DMS153 (cell line): ENCODE data around the gene MEST.
"Not testable (repeated sequence)": the region's sequence is repeated elsewhere in the genome, so short reads cannot be mapped to it uniquely, and the experiment has no call there.

Experiments
- DNase-seq: peaks from one replicate; lab custom pipeline; 2025; lab: John Stamatoyannopoulos, UW

MEST gene

DNA sequence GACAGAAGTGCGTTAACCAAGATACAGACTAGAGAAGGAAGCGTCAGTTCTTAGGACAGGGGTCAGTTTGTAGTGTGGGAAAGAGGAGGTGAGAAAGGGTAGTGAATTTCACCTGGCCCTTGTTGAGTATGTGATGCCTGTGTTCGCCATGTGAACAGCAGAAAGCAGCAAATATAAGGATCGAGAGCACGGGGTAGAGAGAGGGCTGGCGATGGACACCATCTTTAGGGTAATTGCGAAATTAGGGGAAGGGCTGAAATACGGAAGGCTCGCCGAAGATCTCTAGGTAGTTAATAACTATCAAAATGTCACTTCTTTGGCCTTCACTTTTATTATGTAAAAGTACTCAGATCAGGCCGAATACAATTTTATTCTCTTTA is 6.2 kb upstream of the MEST start:
- DNase-seq: no peak

DNA sequence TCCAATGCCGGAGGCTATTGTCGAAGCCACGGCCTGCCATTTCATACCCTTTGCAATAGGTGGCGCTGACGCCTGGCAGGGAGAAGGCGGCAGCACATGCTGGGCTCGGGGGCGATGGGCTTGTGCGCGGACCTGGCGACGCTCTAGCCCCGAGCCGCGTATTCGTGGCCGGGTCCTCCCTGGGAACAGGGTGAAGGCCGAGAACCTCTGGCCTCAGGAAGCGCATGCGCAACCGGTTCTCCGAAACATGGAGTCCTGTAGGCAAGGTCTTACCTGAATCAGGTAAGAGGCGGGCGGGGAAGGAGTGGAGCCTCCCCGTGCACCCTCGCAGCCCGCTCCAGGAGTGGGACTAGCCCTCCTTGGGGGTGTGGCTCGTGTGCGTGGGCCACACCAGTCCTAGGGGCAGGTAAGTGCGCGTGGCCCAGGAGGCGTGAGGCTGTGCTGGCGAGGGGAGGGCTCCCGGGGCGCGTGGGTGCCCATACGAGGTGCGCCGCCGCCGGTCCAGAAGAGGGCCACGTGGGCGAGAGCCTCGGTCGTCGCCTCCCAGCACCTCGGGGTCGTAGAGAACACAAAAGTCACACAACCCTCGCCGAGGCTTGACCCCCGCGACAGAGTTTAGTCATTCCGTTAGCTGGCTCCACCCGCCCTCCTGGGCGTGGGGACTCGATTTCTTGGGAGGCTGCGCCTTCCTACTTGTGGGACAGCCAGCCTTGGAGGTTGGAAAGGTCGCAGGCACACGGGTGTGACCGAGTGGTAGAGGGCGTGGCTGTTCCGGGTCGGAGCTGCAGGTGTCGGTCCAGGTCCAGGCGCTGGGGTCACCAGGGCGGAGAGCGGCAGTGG is 5.6 kb upstream of the MEST start:
- peak; percentile 86 for DNase-seq

DNA sequence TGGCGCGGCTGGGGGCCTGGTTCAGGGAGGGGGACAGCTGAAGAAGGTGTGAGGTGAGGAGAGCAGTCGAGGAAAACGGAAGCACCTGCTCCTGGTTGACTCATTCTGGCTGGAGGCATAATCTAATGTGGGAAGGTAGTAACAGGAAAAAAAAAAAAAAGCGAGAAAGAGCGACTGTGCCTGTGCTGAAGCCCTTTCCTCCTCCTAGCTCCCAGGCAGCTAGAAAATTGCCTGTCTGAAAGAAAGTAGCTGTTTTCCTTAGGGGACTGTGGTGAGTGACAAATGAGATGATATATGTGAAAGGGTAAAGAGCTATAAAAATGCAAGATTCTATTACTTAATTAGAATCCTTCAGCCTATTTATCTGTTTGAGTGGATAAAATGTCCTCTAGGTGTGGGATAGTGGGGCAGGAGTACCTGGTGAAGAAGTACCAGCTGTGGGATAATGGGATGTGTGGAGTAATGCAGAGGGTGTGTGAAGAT is 4.9 kb upstream of the MEST start:
- no peak for DNase-seq

- DNase-seq: no peak
These were observed 3.3 kb upstream of the MEST start for GRCh38 chr7:130488392-130489139.

GRCh38 chr7:130489140-130489983 is 2.5 kb upstream of the MEST start:
- no peak for DNase-seq

DNA sequence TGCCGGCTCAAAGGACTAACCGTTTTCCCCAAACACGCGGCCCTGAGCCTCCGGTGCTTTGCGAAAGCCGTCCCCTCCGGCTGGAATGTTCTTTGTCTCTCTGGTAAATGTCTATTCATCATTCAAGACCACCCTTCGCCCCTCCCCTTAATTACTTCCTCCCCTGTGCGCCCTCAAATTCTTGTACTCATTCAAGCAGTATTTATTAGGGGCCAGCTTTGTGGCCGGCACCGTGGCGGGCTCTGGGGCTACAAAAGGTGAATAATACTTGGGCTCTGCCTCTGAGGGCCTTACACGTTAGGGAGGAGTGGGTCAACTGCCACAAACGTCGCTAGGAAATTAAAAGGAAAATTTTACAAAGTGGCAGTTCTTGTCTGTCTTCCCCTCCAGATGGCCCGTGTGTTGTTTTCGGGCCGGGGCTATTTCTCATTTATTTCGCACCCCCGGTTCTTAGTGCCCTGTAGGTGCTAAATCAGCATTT is 1.5 kb upstream of the MEST start:
- DNase-seq: no peak

DNA sequence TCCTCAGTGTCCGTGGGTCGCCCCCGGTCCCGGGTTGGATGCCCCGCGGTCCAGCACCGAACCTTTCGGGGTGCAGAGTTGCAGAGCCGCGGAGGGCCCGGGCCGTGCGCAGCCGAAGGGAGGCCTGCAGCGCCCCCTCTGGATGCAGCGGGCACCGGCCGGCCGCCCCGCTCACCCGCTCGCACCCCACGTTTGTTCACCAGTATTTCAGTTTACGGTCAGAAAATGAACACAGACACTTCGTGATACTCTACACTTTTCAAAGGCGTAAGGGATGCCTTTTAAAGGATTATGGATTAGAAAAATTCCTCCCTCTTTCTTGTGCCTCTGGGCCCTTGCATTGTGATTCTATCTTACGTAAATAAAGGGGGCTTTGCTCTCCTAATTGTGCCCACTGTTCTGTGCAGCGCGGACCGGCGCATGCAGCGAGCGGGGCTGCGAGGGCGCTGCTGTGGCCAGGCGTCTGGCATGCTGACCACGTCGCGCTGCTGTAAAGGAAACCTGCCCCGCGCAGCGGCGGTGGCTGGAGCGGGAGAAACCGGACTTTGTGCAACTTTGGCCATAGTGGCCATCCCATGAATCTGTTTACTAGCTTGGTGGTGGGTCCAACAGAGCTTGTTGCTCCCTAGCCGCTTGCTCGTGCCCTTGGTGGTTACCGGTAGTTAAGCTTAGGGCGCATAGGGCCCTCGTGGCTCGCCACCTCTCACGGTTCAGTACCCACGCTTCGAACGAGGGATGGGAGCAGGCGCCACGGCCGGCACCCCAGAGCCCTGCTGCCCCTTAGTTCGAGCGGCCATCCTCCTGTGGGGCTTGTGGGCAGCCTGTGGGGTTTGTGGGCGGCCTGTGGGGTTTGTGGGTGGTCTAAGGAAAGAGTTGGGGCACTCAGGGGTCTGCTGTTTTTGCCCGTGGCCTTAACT is 739 bp upstream of the MEST start:
- DNase-seq: peak; percentile 23

GRCh38 chr7:130492523-130493274 is 814 bp downstream of the MEST start:
- DNase-seq: no peak

GRCh38 chr7:130493275-130493873 is 1.5 kb downstream of the MEST start:
- DNase-seq: no peak

GRCh38 chr7:130494431-130494858 is 2.6 kb downstream of the MEST start:
- no peak for DNase-seq

DNA sequence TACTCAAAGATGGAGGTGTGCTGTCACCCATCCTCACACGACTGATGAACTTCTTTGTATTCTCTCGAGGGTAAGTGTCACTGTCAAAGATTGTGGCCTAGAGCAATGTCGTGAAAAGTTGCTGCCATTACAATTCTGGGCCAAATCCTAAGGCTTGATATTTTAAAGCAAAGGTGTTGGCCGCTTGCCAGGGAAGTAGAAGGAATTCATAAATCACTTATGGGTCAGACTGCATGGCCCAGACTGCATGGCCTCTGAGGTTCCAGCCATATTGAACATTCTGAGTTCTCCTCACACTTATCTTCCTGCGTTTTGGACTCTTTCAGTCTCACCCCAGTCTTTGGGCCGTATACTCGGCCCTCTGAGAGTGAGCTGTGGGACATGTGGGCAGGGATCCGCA is 8.6 kb downstream of the MEST start:
- no peak for DNase-seq

DNA sequence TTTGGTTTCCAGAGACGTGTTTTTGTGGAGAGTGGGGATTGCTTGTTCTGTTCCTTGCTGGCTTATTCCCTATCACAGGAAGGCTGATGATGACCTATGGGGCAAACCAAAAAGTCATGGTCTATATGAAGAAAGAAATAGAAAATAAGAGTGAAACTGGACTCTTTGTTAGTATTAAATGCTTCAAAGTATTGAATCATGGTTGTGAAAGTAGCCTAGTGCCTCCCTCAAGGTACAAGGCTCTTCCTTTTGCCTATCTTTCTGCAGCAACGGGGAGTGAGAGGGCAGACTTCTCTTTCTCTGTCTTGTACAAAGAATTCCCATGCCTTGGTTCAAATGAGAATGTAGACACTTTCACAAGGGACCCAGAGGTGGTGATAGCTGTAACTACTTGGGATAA is 9.0 kb downstream of the MEST start:
- DNase-seq: no peak

GRCh38 chr7:130505753-130506152 is 13.9 kb downstream of the MEST start:
- no peak for DNase-seq

DNA sequence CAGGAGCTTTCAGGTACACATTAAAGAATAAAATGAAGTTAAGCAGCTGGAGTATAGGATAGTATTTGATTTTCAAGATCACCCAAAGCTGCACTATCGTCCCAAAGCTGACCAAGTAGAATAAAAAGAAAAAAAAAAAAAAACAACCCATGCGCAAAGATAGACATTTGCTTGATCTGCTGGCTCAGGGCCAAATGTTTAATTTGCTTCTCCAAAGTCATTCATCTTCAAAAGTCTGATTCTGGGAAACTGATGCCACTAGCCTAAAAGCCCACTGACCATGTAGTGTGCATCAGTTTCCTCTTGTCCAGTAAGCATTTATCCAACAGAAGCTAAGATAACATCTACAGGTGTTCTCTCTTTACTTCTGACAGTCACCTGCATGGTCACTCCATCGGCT is 14.5 kb downstream of the MEST start:
- DNase-seq: no peak

DNA sequence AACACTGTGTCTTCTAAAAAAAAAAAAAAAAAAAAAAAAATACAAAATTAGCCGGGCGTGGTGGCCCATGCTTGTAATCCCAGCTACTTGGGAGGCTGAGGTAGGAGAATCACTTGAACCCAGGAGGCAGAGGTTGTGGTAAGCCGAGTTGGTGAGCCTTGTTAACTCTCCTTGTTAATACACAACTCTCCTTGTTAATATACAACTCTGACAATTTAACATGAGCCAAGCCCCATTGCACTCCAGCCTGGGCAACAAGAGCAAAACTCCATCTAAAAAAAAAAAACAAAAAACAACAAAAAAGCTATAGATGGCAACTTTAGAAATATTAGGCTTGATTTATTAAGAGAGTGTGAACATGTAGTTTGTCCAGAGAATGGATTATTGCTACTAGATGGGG is 20.2 kb downstream of the MEST start:
- DNase-seq: not testable (repeated sequence)

DNA sequence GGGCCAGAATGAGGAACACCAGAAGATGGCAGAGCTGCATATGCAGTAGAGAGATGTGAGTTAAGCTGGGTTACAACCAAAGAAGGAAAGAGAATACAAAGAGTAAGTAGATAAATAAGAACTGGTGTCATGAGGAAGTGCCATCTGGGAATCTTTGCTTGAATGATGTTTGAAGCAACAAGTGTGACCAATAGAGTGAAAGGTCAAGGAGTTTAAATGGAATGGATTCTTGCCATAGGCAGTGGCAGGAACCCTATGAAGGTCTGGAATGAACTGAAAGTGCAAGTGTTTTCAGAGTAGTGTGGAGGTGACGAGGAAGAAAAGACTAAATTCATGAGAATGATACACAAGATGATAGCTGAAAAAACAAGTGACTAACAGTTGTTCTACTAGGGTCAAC is 21.6 kb downstream of the MEST start:
- no peak for DNase-seq

DNA sequence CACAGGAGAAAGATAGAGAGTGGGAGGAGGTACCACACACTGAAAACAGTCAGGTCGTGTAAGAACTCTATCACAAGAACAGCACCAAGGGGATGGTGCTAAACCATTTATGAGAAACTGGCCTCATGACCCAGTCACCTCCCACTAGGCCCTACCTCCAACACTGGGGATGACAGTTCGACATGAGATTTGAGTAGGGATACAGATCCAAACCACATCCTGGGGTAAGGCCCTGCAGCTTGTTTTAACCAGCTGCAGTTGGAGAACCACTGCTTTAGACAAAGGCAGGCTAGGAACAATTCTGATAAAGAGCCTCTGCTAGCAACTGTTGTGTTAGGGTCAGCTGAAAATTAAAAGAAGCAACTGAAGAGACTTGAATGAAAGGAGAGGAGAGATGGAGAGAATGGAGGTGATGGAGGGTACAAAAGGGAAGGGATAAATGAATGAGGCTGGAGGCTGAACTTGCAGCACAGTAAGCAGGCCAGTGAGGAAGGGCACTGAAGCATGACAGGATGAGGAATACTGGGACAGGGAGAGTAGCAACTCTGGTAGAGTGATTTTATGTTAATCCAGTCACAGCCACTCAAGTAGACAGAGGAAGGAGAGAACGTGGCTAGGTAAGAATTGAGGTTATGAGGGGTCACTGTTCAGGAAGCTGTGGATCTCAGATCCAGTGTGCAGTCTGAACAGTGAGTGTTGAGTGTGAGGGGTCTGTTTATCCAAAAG is 23.6 kb downstream of the MEST start:
- DNase-seq: no peak

DNA sequence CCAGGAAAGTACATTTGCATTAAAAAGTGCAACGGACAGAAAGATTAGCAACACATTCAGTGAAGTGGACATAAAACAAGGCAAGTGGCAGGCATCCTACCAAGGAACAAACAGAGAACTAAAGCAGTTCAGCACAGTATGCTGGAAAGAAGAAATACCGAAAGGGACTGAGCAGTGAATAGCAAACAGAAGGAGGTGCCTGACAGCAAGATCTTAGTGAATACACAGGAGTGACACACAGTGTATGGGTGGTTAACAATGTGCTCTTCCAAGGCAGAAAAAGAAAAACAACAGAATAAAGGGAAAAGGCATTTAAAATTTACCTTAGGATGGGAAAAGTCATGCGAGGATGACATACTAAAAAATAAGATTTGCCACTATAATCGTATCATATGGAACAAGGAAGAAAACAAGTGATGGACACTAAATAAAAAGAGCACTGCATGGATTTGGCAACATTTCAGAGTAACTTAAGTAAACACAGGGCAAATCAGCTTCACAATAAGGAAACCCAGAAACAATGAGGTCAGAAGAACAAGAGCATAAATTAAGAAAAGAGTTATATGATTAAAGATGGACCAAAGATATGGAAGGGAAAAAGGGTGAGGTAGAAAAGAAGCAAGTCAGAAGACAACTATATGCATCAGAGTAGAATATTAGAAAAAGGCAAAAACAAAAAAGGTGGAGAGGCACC is 29.5 kb downstream of the MEST start:
- DNase-seq: no peak
